Measurements from ENCODE around the gene LTF.
"Not testable (repeated sequence)": the region's sequence is repeated elsewhere in the genome, so short reads cannot be mapped to it uniquely, and the experiment has no call there.

The LTF gene

DNA sequence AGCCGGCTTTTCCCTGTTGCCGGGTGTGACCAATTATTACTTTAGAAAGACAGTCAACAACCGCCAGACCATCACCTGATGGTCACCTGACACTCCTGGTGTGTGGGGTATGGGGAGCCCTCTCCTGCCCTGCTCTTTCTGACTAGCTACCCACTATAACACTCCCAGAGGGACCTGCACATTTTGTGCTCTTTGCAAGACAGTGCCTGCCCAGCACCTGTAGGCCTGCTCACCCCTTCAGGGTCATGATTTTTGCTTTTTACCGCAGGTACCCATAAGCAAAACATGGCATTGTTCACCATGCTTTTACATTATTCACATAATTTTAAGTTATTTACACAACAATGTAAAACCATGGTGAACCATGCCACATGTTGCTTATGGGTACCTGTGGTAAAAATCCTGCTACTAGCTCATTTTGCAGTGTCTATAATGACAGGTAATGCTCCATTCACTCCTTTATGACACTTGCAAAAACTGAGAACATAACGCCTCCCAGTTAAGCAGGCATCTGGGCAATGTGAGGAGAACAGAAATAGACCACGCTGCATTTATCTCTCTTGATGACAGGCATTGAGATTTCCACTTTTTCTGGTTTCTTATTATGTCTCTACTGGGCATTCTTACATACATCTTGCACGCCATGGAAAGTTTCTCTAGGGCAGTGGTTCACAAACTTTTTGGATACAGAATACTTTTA is 47.7 kb downstream of the LTF start:
- in situ Hi-C loops (cut with MboI; ENCODE audit: low sequenced_read_pairs): no loop called here

DNA sequence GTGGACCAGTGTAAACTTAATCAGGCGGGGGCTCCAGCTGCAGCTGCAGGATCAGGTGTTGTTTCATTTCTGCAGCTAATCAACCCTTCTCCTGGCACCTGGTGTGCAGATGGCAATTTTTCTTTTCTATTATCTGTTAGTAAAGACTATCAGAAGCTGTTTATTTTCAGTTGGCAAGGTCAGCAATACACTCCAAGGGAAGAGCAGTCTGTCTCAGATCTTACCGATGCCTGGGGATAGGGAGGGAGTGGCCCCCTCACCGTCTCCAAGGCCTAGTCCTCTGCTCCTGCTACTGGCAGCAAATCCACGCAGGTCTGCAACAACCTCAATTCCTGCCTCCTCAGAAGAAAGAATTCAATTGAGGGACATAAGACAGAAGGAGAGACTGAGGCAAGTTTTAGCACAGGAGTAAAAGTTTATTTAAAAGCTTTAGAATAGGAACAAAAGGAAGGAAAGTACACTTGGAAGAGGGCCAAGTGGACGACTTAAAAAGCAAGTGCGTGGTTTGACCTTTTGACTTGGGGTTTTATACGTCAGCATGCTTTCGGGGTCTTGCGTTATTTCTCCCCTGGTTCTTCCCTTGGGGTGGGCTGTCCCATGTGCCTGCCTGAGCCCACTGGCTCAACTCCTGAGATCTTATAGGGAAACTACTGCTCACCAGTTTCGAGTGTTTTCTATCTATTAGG is 48.4 kb downstream of the LTF start:
- in situ Hi-C loops (cut with MboI; ENCODE audit: low sequenced_read_pairs): no loop called here

GRCh38 chr3:46414739-46415138 is 50.0 kb downstream of the LTF start:
- in situ Hi-C loops (cut with MboI; ENCODE audit: low sequenced_read_pairs): no loop called here

GRCh38 chr3:46413951-46414350 is 50.8 kb downstream of the LTF start:
- in situ Hi-C loops (cut with MboI; ENCODE audit: low sequenced_read_pairs): no loop called here

DNA sequence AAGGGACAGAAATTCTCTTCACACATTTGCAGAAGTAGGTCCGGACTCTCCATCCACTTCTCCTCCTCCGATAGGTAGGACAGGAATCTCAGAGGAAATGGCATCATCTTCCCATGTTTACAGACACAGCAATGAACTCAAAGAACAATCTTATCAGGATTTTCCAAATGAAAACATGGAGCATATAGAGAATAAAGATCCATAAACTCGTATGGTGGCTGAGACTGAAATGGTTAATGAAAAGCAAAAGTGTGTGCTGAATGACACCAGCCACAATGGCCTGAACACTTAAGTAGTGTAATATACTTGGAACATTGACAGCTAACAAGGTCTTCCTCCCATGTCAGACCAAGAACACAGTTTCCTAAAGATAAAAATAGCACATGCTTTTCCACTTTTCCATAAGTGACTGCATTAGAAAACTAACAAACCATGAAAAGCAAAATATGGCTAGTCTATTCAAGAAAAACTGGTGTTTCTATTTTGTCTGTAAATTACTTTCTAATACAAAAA is 51.9 kb downstream of the LTF start:
- in situ Hi-C loops (cut with MboI; ENCODE audit: low sequenced_read_pairs): no loop called here

GRCh38 chr3:46411271-46411670 is 53.4 kb downstream of the LTF start:
- in situ Hi-C loops (cut with MboI; ENCODE audit: low sequenced_read_pairs): no loop called here

- in situ Hi-C loops (cut with MboI; ENCODE audit: low sequenced_read_pairs): no loop called here
Observed at GRCh38 chr3:46410669-46411068, 54.0 kb downstream of the LTF start.

DNA sequence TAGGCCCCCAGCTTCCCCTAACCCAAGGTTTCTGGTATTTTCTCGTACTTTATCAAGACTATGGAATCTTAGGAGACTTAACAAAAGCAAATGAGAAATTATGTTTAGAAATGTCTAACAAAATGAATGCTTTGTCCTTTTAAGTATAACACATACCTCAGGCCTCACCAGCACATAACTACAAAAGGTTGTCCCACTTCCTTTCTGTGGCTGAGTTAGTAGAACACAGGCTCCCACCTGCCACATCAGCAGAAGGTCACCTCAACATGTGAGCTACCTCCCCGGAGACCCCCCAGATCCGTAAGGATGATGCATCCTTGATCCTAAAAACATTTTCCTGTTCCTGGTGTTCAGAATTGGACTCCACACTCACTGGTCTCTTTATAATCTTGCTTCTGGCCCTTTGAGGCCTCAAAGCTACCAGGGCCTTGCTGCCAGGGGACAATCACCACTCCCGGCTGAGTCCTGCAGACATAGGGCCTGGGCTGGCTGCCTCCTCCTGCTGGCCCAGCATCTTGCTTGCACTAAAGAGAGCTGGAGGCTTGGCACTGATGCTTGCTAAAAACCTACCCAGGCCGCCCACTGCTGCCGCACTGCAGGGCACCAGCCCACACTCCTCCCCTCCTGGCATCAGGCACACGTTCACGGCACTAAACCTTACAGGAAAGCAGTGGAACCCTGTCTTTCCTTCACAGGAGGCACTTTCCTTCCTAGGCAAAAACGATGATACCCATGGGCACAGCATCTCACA is 54.8 kb downstream of the LTF start:
- in situ Hi-C loops (cut with MboI; ENCODE audit: low sequenced_read_pairs): no loop called here

GRCh38 chr3:46408853-46409252 is 55.9 kb downstream of the LTF start:
- in situ Hi-C loops (cut with MboI; ENCODE audit: low sequenced_read_pairs): no loop called here

DNA sequence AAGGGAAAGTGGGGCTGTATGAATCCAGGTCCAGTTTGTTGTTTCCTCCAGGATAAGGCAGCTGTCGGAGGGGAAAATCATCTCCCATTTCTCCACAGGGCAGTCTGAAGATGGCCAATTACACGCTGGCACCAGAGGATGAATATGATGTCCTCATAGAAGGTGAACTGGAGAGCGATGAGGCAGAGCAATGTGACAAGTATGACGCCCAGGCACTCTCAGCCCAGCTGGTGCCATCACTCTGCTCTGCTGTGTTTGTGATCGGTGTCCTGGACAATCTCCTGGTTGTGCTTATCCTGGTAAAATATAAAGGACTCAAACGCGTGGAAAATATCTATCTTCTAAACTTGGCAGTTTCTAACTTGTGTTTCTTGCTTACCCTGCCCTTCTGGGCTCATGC is 56.7 kb downstream of the LTF start:
- in situ Hi-C loops (cut with MboI; ENCODE audit: low sequenced_read_pairs): no loop called here

DNA sequence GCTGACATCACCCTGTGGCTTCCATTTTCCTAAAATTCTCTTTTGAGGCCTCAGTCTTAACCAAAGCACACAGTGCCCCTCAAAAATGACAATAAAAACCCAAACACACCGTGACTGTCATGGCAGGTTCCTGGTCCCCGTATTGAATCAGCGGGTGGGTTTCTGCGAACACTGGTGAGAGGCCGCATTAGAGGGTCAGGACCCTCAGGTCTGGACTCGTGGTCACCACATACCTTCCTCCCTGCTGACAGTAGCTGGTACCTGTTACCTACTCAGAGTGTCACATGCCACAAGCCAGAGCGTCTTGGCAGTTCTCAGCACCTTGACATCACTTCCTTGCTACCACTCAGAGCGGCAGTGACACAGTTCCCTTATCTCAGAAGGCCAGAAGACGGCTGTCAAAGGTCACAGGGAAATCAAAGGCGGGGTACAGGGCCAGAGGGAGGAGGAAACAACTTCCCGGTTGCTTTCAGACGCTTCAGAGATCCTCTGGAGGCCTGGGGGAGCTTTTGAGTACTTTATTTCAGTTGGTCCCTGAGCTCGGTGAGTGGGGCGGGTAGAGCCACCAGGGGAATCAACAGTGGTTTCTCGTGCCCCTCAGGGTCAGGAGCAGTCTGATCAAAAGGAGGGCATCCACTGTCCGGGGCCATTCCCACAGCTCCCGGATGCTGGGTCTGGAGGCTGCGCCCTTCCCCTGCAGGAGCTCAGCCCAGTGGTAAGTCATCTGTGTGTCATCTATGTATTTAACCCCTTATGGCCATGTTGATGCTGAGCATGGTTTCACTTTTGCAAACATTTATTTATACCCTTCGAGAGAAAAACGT is 57.7 kb downstream of the LTF start, which contains the start of the genes CCR5AS and CCRL2:
Gene CCR5AS (minus strand): TSS at position 279 of the 824 bp plus-strand sequence.
Gene CCRL2 (plus strand): TSS at position 472 of the 824 bp plus-strand sequence. CDS start 821 bp downstream, outside the sequence.
- in situ Hi-C loops (cut with MboI; ENCODE audit: low sequenced_read_pairs): no loop called here

DNA sequence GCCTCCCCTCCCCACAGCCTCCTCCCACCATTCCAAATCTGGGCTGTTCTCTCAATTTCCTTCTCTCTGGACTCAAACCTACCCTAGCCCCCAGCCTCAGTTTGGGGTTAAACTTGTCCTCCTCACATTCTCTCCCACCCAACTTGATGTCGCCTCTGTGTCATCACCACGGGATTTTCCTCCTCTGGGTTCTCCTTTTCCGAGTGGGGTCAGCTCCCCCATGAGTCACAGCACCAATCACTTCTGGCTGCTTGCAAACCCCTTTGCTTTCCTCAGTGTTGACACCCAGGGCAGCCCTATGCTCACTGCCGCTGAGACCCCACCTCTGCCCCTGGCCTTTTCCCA is 58.3 kb downstream of the LTF start:
- in situ Hi-C loops (cut with MboI; ENCODE audit: low sequenced_read_pairs): no loop called here

GRCh38 chr3:46405301-46406019 is 59.2 kb downstream of the LTF start:
- in situ Hi-C loops (cut with MboI; ENCODE audit: low sequenced_read_pairs): no loop called here

GRCh38 chr3:46402902-46403301 is 61.8 kb downstream of the LTF start:
- in situ Hi-C loops (cut with MboI; ENCODE audit: low sequenced_read_pairs): not testable (repeated sequence)

DNA sequence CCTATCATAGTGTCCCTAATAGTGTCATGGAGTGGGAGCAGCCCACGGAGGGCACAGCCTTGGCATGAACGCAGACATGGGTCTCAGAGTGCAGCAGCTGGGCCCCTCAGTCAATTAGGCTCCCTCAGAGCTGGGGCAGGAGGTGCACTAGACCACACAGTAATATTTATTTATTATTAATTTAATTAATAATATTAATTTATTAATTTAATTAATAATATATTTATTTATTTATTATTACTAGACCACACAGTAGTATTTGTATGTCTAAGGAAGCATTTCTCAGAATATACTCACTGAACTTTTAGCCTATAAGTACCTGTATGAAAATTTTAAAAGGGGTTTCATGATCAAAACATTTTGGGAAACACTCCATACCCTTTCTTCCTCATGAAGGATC is 63.1 kb downstream of the LTF start:
- in situ Hi-C loops (cut with MboI; ENCODE audit: low sequenced_read_pairs): no loop called here

GRCh38 chr3:46400846-46401245 is 63.9 kb downstream of the LTF start:
- in situ Hi-C loops (cut with MboI; ENCODE audit: low sequenced_read_pairs): no loop called here

DNA sequence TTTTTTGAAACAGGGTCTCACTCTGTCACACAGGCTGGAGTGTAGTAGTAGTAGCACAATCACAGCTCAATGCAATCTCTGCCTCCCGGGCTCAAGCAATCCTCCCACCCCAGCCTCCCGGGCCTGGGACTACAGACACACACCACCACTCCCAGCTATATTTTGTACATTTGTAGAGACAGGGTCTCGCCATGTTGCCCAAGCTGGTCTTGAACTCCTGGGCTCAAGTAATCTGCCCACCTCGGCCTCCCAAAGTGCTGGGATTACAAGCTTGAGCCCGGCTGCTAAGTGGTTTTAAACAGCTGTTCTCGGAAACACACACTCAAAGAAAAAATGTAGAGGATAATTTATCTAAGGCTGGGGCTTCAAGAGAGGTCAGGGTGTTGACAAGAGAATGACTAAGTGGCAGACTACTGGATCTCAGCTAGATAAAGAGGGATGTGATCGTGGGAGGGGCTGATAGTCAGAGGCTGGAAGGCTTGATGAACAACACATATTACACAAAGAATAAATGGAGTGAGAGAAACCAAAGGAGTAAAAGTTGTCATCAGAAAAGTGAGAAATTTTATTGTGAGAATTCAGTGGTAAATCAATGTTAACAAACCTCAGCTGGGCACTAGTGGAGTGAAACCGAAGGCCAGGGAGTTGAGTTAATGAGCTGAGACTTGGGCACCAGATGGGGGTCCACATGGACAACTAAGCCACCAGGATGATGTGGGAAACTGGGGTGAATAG is 64.5 kb downstream of the LTF start:
- in situ Hi-C loops (cut with MboI; ENCODE audit: low sequenced_read_pairs): no loop called here

- in situ Hi-C loops (cut with MboI; ENCODE audit: low sequenced_read_pairs): no loop called here
Observed at GRCh38 chr3:46399557-46399956, 65.1 kb downstream of the LTF start.

- in situ Hi-C loops (cut with MboI; ENCODE audit: low sequenced_read_pairs): no loop called here
Observed at GRCh38 chr3:46399098-46399497, 65.6 kb downstream of the LTF start.
